Measurements from ENCODE around the gene LPP. TPM values are rescaled to one million over a fixed set of nuclear protein-coding genes. Genes with fewer than 3 reads are reported as not detected.
A peak's percentile ranks its signal among the peaks of the same experiment; 100 is the strongest.

Gene LPP
- total RNA-seq, 1 donor from 2014 or later, result 1,791 TPM

DNA sequence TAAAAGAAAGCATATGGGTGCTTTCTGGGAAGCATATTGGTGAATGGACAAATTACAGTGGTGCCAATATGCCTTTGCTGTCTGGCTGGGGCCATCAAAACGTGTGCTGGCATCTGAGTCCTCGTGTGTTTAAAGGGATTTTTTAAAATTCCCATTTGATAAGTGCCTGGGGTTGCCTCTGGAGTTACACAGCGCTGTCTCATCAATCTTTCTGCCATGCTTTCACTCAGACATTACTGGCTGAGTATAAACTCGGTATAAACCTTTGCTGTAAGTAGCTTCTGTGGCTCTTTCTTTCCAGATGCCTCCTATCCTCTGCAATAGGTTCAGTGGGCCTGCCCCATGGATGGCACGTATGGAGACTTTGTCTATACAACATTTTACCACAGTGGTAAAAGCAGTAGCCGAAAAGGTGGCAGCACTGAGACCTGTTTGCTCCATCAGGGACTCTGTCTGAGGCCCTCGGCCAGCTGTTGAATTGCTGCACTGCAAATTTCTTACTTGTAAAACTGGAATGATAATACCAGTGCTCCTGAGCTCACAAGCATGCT lies 195.5 kb downstream of the LPP start:
- H3K4me1 ChIP-seq, result peaks cover 20 to 64% of the 10 kb centered on the region in 2 donors
- H3K9me3 ChIP-seq, result no peaks in the 10 kb centered on the region
- TF ChIP-seq CTCF (IDR thresholded peaks at IDR 0.05), result no peak
- DNase-seq (ENCODE audit: low spot score in 2 of 2), result no peak
- intact Hi-C loops (cut with DNase I), result loop anchor here (5.0 kb wide), 1 partner anchor 607 kb away; no protein-coding TSS in a partner anchor
- H3K27ac ChIP-seq, result peak overlapping the region; percentile 50 to 64
- peak overlapping the region in 1 of 2 donors; percentile 16 for H3K4me3 ChIP-seq
- peaks cover 2 to 3% of the 10 kb centered on the region in 2 donors for H3K36me3 ChIP-seq
- H3K27me3 ChIP-seq, result no peaks in the 10 kb centered on the region

- peaks cover 20 to 59% of the 10 kb centered on the region in 2 donors for H3K4me1 ChIP-seq
- H3K9me3 ChIP-seq, result no peaks in the 10 kb centered on the region
- intact Hi-C loops (cut with DNase I), result loop anchor here (5.0 kb wide), 1 partner anchor 608 kb away; no protein-coding TSS in a partner anchor
- H3K27ac ChIP-seq, result peak overlapping the region; percentile 50 to 64
- no peaks in the 10 kb centered on the region for H3K27me3 ChIP-seq
- no peak for DNase-seq (ENCODE audit: low spot score in 2 of 2)
- H3K4me3 ChIP-seq, result peak overlapping the region in 1 of 2 donors; percentile 16
- no peak for TF ChIP-seq CTCF (IDR thresholded peaks at IDR 0.05)
- H3K36me3 ChIP-seq, result peaks cover 2 to 3% of the 10 kb centered on the region in 2 donors
These were observed 196.0 kb downstream of the LPP start for GRCh38 chr3:188349933-188350332.

DNA sequence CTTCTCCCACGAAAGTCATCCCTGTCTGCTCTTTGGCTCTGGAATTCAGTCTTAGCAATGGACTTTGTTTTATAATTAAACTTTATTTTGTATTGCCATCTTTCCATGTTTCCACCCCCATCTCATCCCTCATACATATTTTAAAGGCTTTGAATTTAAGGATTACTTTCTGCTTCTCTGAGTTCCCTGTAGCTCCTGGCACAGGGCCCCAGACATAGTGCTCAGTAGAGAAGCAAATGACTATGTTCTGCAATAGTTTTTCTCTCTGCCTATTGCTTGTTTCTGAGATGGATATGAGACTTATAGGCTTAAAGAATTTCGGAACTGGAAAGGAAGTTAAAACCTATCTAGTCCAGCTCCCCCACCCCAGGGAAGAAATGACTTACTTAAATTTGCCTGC lies 197.0 kb downstream of the LPP start:
- Histone ChIP-seq H3K4me3 (no peak overlapping the region), H3K27ac (no peak overlapping the region), H3K4me1 (peaks cover 20 to 52% of the 10 kb centered on the region in 2 donors), H3K36me3 (peaks cover 3 to 5% of the 10 kb centered on the region in 2 donors), H3K9me3 (no peaks in the 10 kb centered on the region), H3K27me3 (no peaks in the 10 kb centered on the region)
- intact Hi-C loops (cut with DNase I), result no loop called here
- no peak for DNase-seq (ENCODE audit: low spot score in 2 of 2)
- no peak for TF ChIP-seq CTCF (IDR thresholded peaks at IDR 0.05)

GRCh38 chr3:188351648-188352047 lies 197.7 kb downstream of the LPP start:
- Histone ChIP-seq H3K9me3 (no peaks in the 10 kb centered on the region), H3K36me3 (peaks cover 3 to 5% of the 10 kb centered on the region in 2 donors), H3K27ac (no peak overlapping the region), H3K4me3 (no peak overlapping the region), H3K27me3 (no peaks in the 10 kb centered on the region), H3K4me1 (peaks cover 20 to 49% of the 10 kb centered on the region in 2 donors)
- no peak for DNase-seq (ENCODE audit: low spot score in 2 of 2)
- no peak for TF ChIP-seq CTCF (IDR thresholded peaks at IDR 0.05)
- intact Hi-C loops (cut with DNase I), result no loop called here

GRCh38 chr3:188352196-188352927 lies 198.4 kb downstream of the LPP start:
- Histone ChIP-seq H3K4me3 (no peak overlapping the region), H3K4me1 (peaks cover 20 to 54% of the 10 kb centered on the region in 2 donors)
- DNase-seq (ENCODE audit: low spot score in 2 of 2), result no peak

More at GRCh38 chr3:188352196-188352927, 198.4 kb downstream of the LPP start:
- Histone ChIP-seq H3K9me3 (no peaks in the 10 kb centered on the region), H3K27me3 (no peaks in the 10 kb centered on the region), H3K36me3 (peaks cover 3 to 5% of the 10 kb centered on the region in 2 donors), H3K27ac (no peak overlapping the region)
- intact Hi-C loops (cut with DNase I), result no loop called here
- no peak for TF ChIP-seq CTCF (IDR thresholded peaks at IDR 0.05)
